AG04449 (cell line): Measurements from ENCODE around the gene GALNT2.

Source experiments
- CTCF ChIA-PET: fragments of 350-600 bp; formaldehyde crosslinking; extraction: SDS; loops from one replicate; lab custom pipeline; 2021; ENCODE audit warnings: antibody characterized with exemption; lab: Yijun Ruan, JAX
- POLR2A ChIA-PET: fragments of 400-600, 350-600 bp; formaldehyde crosslinking; extraction: SDS; loops from one replicate; lab custom pipeline; 2020; ENCODE audit warnings: antibody characterized with exemption, inconsistent platforms; lab: Yijun Ruan, JAX
- DNase-seq: peaks from one replicate; pipeline ENCODE4 v3.0.0-alpha.2; 2010; ENCODE audit warnings: low read depth, low spot score
- H3K4me3 ChIP-seq: 2 replicates; pipeline ENCODE4 v1.5.1; 2011; ENCODE audit warnings: low read depth, mild to moderate bottlenecking, control low read depth, low read length
- TF ChIP-seq, protein P1 (sequence below): IDR thresholded peaks from one replicate; pipeline ENCODE4 v1.5.1; 2011; ENCODE audit warnings: mild to moderate bottlenecking, moderate library complexity, low read length, control low read depth, inconsistent platforms; ENCODE audit not compliant: insufficient read depth; ENCODE audit errors: missing control alignments

GALNT2 gene

DNA sequence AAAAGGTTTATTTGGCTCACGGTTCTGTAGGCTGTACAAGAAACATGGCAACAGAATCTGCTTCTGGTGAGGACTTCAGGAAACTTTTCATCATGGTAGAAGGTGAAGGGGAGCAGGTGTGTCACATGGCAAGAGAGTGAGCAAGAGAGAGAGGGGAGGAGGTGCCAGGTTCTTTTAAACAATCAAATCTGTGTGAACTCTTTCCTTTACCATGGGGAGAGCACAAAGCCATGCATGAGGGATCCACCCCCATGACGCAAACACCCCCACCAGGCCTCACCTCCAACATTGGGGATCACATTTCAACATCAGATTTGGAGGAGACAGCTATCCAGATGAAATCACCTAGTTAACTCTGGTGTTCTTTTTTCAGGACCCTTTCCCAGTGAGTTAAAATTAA is 103.6 kb downstream of the GALNT2 start:
- CTCF ChIA-PET, result no interaction called here
- DNase-seq, result no peak
- no peak overlapping the region for H3K4me3 ChIP-seq
- POLR2A ChIA-PET, result interaction anchor here (1.4 kb wide), 1 partner anchor 8 kb away, joined by 5 read pairs; no protein-coding TSS in a partner anchor
- TF ChIP-seq, protein P1, sequence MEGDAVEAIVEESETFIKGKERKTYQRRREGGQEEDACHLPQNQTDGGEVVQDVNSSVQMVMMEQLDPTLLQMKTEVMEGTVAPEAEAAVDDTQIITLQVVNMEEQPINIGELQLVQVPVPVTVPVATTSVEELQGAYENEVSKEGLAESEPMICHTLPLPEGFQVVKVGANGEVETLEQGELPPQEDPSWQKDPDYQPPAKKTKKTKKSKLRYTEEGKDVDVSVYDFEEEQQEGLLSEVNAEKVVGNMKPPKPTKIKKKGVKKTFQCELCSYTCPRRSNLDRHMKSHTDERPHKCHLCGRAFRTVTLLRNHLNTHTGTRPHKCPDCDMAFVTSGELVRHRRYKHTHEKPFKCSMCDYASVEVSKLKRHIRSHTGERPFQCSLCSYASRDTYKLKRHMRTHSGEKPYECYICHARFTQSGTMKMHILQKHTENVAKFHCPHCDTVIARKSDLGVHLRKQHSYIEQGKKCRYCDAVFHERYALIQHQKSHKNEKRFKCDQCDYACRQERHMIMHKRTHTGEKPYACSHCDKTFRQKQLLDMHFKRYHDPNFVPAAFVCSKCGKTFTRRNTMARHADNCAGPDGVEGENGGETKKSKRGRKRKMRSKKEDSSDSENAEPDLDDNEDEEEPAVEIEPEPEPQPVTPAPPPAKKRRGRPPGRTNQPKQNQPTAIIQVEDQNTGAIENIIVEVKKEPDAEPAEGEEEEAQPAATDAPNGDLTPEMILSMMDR, result no peak

DNA sequence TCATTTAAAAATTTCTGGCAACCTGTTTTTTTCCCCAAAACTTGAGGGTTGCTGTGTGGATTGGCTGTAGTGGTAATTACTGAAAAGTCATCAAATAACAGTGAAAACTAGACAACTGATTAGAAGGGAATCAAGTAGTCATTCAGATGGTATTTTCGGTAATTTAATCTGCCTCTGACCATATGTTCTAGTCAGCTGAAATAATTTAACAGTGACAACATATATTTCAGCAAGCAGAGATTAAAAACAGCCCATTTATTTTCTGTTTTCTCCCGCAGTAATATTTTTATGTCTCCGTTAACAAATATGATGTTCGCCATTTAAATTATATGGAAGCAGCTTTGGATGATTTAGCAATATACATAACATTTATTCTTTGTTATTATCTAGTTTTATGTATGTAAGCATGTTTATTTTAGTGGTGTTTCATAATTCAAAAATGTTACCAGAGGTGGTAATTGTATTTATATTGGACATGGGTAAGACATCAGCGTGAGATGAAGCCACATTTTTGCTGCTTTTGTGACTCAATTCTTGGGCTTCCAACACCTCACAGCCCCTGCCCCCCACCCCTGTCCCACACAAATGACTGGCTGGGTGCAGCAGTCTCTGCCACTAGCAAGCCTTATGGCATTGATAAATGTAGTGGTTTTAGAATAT is 104.4 kb downstream of the GALNT2 start:
- ChIA-PET CTCF (no interaction called here), POLR2A (interaction anchor here (1.0 to 1.4 kb wide), 3 partner anchors 9 to 86 kb away, joined by 3 to 5 read pairs (median 3); no protein-coding TSS in a partner anchor)
- TF ChIP-seq, protein P1, result no peak
- no peak overlapping the region for H3K4me3 ChIP-seq
- DNase-seq, result peak; percentile 82

- no peak overlapping the region for H3K4me3 ChIP-seq
- TF ChIP-seq, protein P1, result no peak
- POLR2A ChIA-PET, result interaction anchor here (1.0 to 1.4 kb wide), 3 partner anchors 10 to 87 kb away, joined by 3 to 5 read pairs (median 3); no protein-coding TSS in a partner anchor
- no peak for DNase-seq
- CTCF ChIA-PET, result no interaction called here
Observed at GRCh38 chr1:230172016-230172537, 105.0 kb downstream of the GALNT2 start.

DNA sequence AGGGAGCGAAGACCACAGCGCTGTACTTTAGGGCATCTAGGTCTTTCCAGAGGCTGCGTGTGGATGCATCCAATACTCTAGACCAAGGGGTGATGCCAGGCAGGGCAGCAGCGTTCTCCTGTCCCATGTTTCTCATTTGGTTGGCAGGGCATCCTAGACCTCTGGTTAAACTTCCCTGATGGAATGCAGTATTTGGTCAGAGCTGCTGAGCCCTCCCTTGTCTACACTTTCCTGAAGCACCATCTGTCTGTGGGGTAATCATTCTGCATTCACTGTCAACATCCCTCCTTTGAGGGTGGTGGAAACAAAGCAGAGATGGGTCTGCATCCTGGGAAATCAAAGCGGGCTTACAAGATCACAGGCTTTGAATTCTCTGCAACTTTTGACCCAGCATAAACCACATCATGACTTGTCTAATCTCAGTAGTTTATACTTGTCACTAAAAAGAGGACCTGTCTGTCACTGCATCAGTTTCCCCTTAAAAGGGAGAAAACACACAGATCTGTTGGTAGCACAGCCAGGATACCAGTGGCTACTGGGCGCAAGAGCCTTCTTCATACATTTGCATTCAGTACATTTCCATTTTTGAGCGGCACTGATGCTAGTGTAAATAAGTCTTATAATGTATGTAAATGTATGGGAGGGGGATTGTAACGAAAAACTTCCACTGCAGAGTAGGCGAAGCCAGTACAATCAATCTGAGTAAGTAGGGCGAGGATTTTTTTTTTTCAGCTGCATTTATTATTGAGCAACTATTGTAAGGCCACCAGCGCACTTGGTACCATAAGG is 106.3 kb downstream of the GALNT2 start:
- H3K4me3 ChIP-seq, result no peak overlapping the region
- TF ChIP-seq, protein P1, result no peak
- ChIA-PET POLR2A (no interaction called here), CTCF (no interaction called here)
- no peak for DNase-seq

- no peak for DNase-seq
- H3K4me3 ChIP-seq, result no peak overlapping the region
- TF ChIP-seq, protein P1, result no peak
- ChIA-PET POLR2A (no interaction called here), CTCF (no interaction called here)
Observed at GRCh38 chr1:230174041-230174440, 107.0 kb downstream of the GALNT2 start.

- no peak for DNase-seq
- no peak overlapping the region for H3K4me3 ChIP-seq
- TF ChIP-seq, protein P1, result no peak
- POLR2A ChIA-PET, result no interaction called here
- CTCF ChIA-PET, result no interaction called here
Observed at GRCh38 chr1:230174471-230175162, 107.6 kb downstream of the GALNT2 start.
